H9 (cell line): ENCODE measurements around the gene GPR89B. TPM values are rescaled to one million over a fixed set of nuclear protein-coding genes. Genes with fewer than 3 reads are reported as not detected.
"Not testable (repeated sequence)": the region's sequence is repeated elsewhere in the genome, so short reads cannot be mapped to it uniquely, and the experiment has no call there.

Experiments used
- DNase-seq: peaks from one replicate; pipeline ENCODE4 v3.0.0-alpha.2; 2017
- H2AFZ ChIP-seq: one replicate; pipeline ENCODE4 v1.6.1; 2013; ENCODE audit warnings: mild to moderate bottlenecking, low read length, control low read depth, moderate library complexity
- H2AK5ac ChIP-seq: 2 replicates; pipeline ENCODE4 v1.6.1; 2013; ENCODE audit warnings: low read length, control low read depth, mixed read lengths; ENCODE audit not compliant: insufficient read length
- H2BK120ac ChIP-seq: one replicate; pipeline ENCODE4 v1.6.1; 2013; ENCODE audit warnings: low read depth, mild to moderate bottlenecking, low read length, control low read depth, inconsistent platforms; ENCODE audit not compliant: poor library complexity, severe bottlenecking
- H2BK12ac ChIP-seq: 2 replicates; pipeline ENCODE4 v1.6.1; 2013; ENCODE audit warnings: low read length, control low read depth, mixed read lengths, low read depth; ENCODE audit not compliant: insufficient read length
- H2BK15ac ChIP-seq: 2 replicates; pipeline ENCODE4 v1.6.1; 2013; ENCODE audit warnings: low read depth, low read length, control low read depth
- H2BK20ac ChIP-seq: one replicate; pipeline ENCODE4 v1.6.1; 2013; ENCODE audit warnings: low read depth, mild to moderate bottlenecking, low read length, control low read depth, inconsistent platforms; ENCODE audit not compliant: poor library complexity, severe bottlenecking
- H2BK5ac ChIP-seq: 2 replicates; pipeline ENCODE4 v1.6.1; 2013; ENCODE audit warnings: low read length, control low read depth, mixed read lengths; ENCODE audit not compliant: insufficient read length
- H3K14ac ChIP-seq: 2 replicates; pipeline ENCODE4 v1.6.1; 2013; ENCODE audit warnings: low read length, control low read depth; ENCODE audit not compliant: insufficient read depth
- H3K18ac ChIP-seq: 2 replicates; pipeline ENCODE4 v1.6.1; 2013; ENCODE audit warnings: low read depth, mild to moderate bottlenecking, mixed read lengths, low read length, control low read depth; ENCODE audit not compliant: insufficient read length
- H3K23ac ChIP-seq: 2 replicates; pipeline ENCODE4 v1.6.1; 2013; ENCODE audit warnings: low read length, control low read depth, mixed read lengths, low read depth; ENCODE audit not compliant: insufficient read length
- H3K23me2 ChIP-seq: 2 replicates; pipeline ENCODE4 v1.6.1; 2013; ENCODE audit warnings: low read depth, mild to moderate bottlenecking, mixed read lengths, low read length, control low read depth; ENCODE audit not compliant: insufficient read length, poor library complexity, severe bottlenecking
- H3K27ac ChIP-seq: 2 replicates; pipeline ENCODE4 v1.5.1; 2013; ENCODE audit warnings: low read length, control low read depth, mixed read lengths, low read depth; ENCODE audit not compliant: insufficient read length
- H3K27me3 ChIP-seq: 2 replicates; pipeline ENCODE4 v1.6.1; 2013; ENCODE audit warnings: low read length, control low read depth, inconsistent platforms; ENCODE audit not compliant: insufficient read depth
- H3K4ac ChIP-seq: 2 replicates; pipeline ENCODE4 v1.6.1; 2013; ENCODE audit warnings: low read depth, mild to moderate bottlenecking, control low read depth, inconsistent platforms, low read length, moderate library complexity
- H3K4me1 ChIP-seq: 2 replicates; pipeline ENCODE4 v1.6.1; 2013; ENCODE audit warnings: low read length, control low read depth, inconsistent platforms; ENCODE audit not compliant: insufficient read depth
- H3K4me2 ChIP-seq: 2 replicates; pipeline ENCODE4 v1.6.1; 2013; ENCODE audit warnings: low read length, control low read depth, mixed read lengths; ENCODE audit not compliant: insufficient read length, insufficient read depth
- H3K56ac ChIP-seq: 2 replicates; pipeline ENCODE4 v1.6.1; 2013; ENCODE audit warnings: low read depth, mild to moderate bottlenecking, mixed read lengths, low read length, control low read depth; ENCODE audit not compliant: insufficient read length
- H3K79me1 ChIP-seq: 2 replicates; pipeline ENCODE4 v1.6.1; 2013; ENCODE audit warnings: low read depth, mild to moderate bottlenecking, moderate library complexity, low read length, control low read depth, inconsistent platforms; ENCODE audit not compliant: insufficient read depth, poor library complexity, severe bottlenecking
- H3K79me2 ChIP-seq: 2 replicates; pipeline ENCODE4 v1.6.1; 2013; ENCODE audit warnings: low read length, control low read depth, inconsistent platforms; ENCODE audit not compliant: insufficient read depth
- H3K9ac ChIP-seq: 2 replicates; pipeline ENCODE4 v1.6.1; 2013; ENCODE audit warnings: low read length, control low read depth, mixed read lengths; ENCODE audit not compliant: insufficient read length; ENCODE audit errors: extremely low read depth
- H3K9me3 ChIP-seq: one replicate; pipeline ENCODE4 v1.6.1; 2013; ENCODE audit warnings: low read depth, low read length, inconsistent platforms; ENCODE audit not compliant: control insufficient read depth
- H3T11ph ChIP-seq: one replicate; pipeline ENCODE4 v1.6.1; 2013; ENCODE audit warnings: mild to moderate bottlenecking, low read length, control low read depth, inconsistent platforms
- H4K20me1 ChIP-seq: one replicate; pipeline ENCODE4 v1.6.1; 2013; ENCODE audit not compliant: control insufficient read depth, insufficient read length, insufficient read depth
- H4K5ac ChIP-seq: 2 replicates; pipeline ENCODE4 v1.6.1; 2013; ENCODE audit warnings: low read depth, mild to moderate bottlenecking, mixed read lengths, low read length, control low read depth; ENCODE audit not compliant: insufficient read length
- H4K8ac ChIP-seq: replicated peaks from 2 replicates; pipeline ENCODE4 v1.6.1; 2013; ENCODE audit warnings: low read length, control low read depth, mixed read lengths, low read depth; ENCODE audit not compliant: insufficient read length
- H4K91ac ChIP-seq: 2 replicates; pipeline ENCODE4 v1.6.1; 2013; ENCODE audit warnings: low read depth, mild to moderate bottlenecking, moderate library complexity, mixed read lengths, low read length, control low read depth; ENCODE audit not compliant: insufficient read length
- H3K27ac Mint-ChIP-seq, 3 experiments: 2 replicates in 2 of 3; 3 replicates in 1 of 3; pipeline ENCODE4 v1.8.0; 2020 to 2021; ENCODE audit warnings: mixed read lengths in 3 of 3, mild to moderate bottlenecking in 1 of 3, moderate library complexity in 1 of 3
- H3K27me3 Mint-ChIP-seq: 2 replicates; pipeline ENCODE4 v1.8.0; 2021; ENCODE audit warnings: low read depth, mild to moderate bottlenecking, moderate library complexity, mixed read lengths
- H3K36me3 Mint-ChIP-seq, 3 experiments: 2 replicates in 2 of 3; 3 replicates in 1 of 3; pipeline ENCODE4 v1.8.0; 2020 to 2021; ENCODE audit warnings: low read depth in 3 of 3, mixed read lengths in 3 of 3; ENCODE audit not compliant: insufficient read depth in 1 of 3
- H3K4me1 Mint-ChIP-seq, 2 experiments: 2 replicates each; pipeline ENCODE4 v1.8.0; 2020; ENCODE audit warnings: mixed read lengths in 2 of 2
- H3K4me3 Mint-ChIP-seq, 2 experiments: 2 replicates in 1 of 2; 3 replicates in 1 of 2; pipeline ENCODE4 v1.8.0; 2020 to 2021; ENCODE audit warnings: mild to moderate bottlenecking in 2 of 2, mixed read lengths in 2 of 2, moderate library complexity in 1 of 2
- H3K9me3 Mint-ChIP-seq, 2 experiments: 2 replicates in 1 of 2; 3 replicates in 1 of 2; pipeline ENCODE4 v1.8.0; 2020; ENCODE audit warnings: mild to moderate bottlenecking in 2 of 2, mixed read lengths in 2 of 2, moderate library complexity in 1 of 2
- CTCF ChIP-seq: fragments of 200-600 bp; sonication (generic); conservative IDR thresholded peaks from 3 replicates; pipeline ENCODE4 v1.8.0; 2021; ENCODE audit warnings: antibody characterized with exemption, mild to moderate bottlenecking
- WGBS: extraction: QIAGEN DNeasy Blood & Tissue Kit; methylation state at CpG from one replicate; pipeline ENCODE4 v1.1.7; 2013; ENCODE audit warnings: missing lambda C conversion rate, low lambda C conversion rate, mixed read lengths; ENCODE audit not compliant: insufficient read length; ENCODE audit errors: extremely low coverage; 5-methylcytosine and 5-hydroxymethylcytosine counted together
- total RNA-seq: library from RNA; stranded (reverse); gene quantifications from 2 replicates; pipeline ENCODE4 v1.2.1, GENCODE V29; 2021

Gene GPR89B
- total RNA-seq, 1 experiment from 2014 or later, result 15.1 TPM

- Histone ChIP-seq H3K14ac (no peak overlapping the region), H3K79me2 (no peaks in the 10 kb centered on the region; the same call in 1 of the 2 replicates), H3K23me2 (no peaks in the 10 kb centered on the region), H2AFZ (peak overlapping the region; percentile 88), H2BK12ac (no peak overlapping the region), H4K5ac (no peak overlapping the region), H3K9ac (no peak overlapping the region), H3K4me2 (no peak overlapping the region), H3K56ac (no peak overlapping the region), H3K79me1 (no peaks in the 10 kb centered on the region), H4K91ac (no peak overlapping the region), H3K27me3 (no peaks in the 10 kb centered on the region), H2BK120ac (no peak overlapping the region), H3K4ac (no peak overlapping the region), H2BK20ac (no peak overlapping the region), H4K20me1 (no peaks in the 10 kb centered on the region), H3K4me1 (no peaks in the 10 kb centered on the region), H3K27ac (no peak overlapping the region), H2BK5ac (no peak overlapping the region), H3K9me3 (no peaks in the 10 kb centered on the region), H3K18ac (no peak overlapping the region), H2BK15ac (no peak overlapping the region), H3K23ac (no peak overlapping the region), H2AK5ac (no peak overlapping the region), H4K8ac (no peak overlapping the region), H3T11ph (no peak overlapping the region)
- H3K4me3 Mint-ChIP-seq, result no peak overlapping the region
- no peaks in the 10 kb centered on the region for H3K36me3 Mint-ChIP-seq
- H3K27ac Mint-ChIP-seq, result peak overlapping the region in 2 of 3 experiments; percentile 13 to 17; a peak in 1 of 7 replicates
- no peak for TF ChIP-seq CTCF
- no peaks in the 10 kb centered on the region for H3K9me3 Mint-ChIP-seq
- no CpG with 5 or more reads among the region's 1 CpG for WGBS
- H3K27me3 Mint-ChIP-seq, result no peaks in the 10 kb centered on the region
- no peak for DNase-seq
- peaks cover 9 to 10% of the 10 kb centered on the region in 2 experiments for H3K4me1 Mint-ChIP-seq
Measured at GRCh38 chr1:147924813-147925212, 3.4 kb upstream of the GPR89B start.

- not testable (repeated sequence) for H3K4me2 ChIP-seq, H3K36me3 Mint-ChIP-seq, H3K9me3 ChIP-seq, H3K27ac Mint-ChIP-seq, H3K27me3 Mint-ChIP-seq, H2AK5ac ChIP-seq, H4K91ac ChIP-seq, H3K9ac ChIP-seq, H3K79me1 ChIP-seq, H4K5ac ChIP-seq, H4K8ac ChIP-seq, DNase-seq, H2BK120ac ChIP-seq, H3K4me1 ChIP-seq, H2BK20ac ChIP-seq, H4K20me1 ChIP-seq, H3K79me2 ChIP-seq, H3K56ac ChIP-seq, H3K14ac ChIP-seq, H2BK12ac ChIP-seq, H3K27ac ChIP-seq, H2BK15ac ChIP-seq, H3K9me3 Mint-ChIP-seq, H3K4me3 Mint-ChIP-seq, H3K23me2 ChIP-seq, H3T11ph ChIP-seq, H3K4ac ChIP-seq, H2BK5ac ChIP-seq, H3K27me3 ChIP-seq, H2AFZ ChIP-seq, H3K23ac ChIP-seq, H3K18ac ChIP-seq
- H3K4me1 Mint-ChIP-seq, result peaks cover 14 to 15% of the 10 kb centered on the region in 2 experiments
- WGBS, result no CpG with 5 or more reads among the region's 6 CpGs
Measured at GRCh38 chr1:147927215-147927614, 1.0 kb upstream of the GPR89B start.
